ENCODE results near the gene BRAF. TPM values are rescaled to one million over a fixed set of nuclear protein-coding genes. Genes with fewer than 3 reads are reported as not detected.

BRAF gene
- total RNA-seq, 2 donors from 2014 or later = 19.8 to 24.7 TPM

- no peak for DNase-seq
Measured at GRCh38 chr7:140684066-140684950, 240.4 kb downstream of the BRAF start.

GRCh38 chr7:140683657-140684056 is 241.1 kb downstream of the BRAF start:
- H3K36me3 ChIP-seq = no peaks in the 10 kb centered on the region
- intact Hi-C loops (cut with DNase I) = no loop called here
- DNase-seq = no peak

More at GRCh38 chr7:140684066-140684950, 240.4 kb downstream of the BRAF start:
- Histone ChIP-seq H3K27ac (no peak overlapping the region), H3K27me3 (no peaks in the 10 kb centered on the region), H3K9ac (ENCODE audit: low read depth in 2 of 2, low read length in 2 of 2) (no peak overlapping the region), H3K4me3 (no peak overlapping the region), H3K36me3 (no peaks in the 10 kb centered on the region), H3K9me3 (no peaks in the 10 kb centered on the region), H3K4me1 (no peaks in the 10 kb centered on the region)
- TF ChIP-seq CTCF (IDR thresholded peaks at IDR 0.05) = no peak
- intact Hi-C loops (cut with DNase I) = no loop called here

GRCh38 chr7:140681766-140682165 is 243.0 kb downstream of the BRAF start:
- DNase-seq = no peak

More at GRCh38 chr7:140683657-140684056, 241.1 kb downstream of the BRAF start:
- Histone ChIP-seq H3K9ac (ENCODE audit: low read depth in 2 of 2, low read length in 2 of 2) (no peak overlapping the region), H3K27ac (no peak overlapping the region), H3K4me3 (no peak overlapping the region), H3K9me3 (no peaks in the 10 kb centered on the region), H3K27me3 (no peaks in the 10 kb centered on the region), H3K4me1 (no peaks in the 10 kb centered on the region)
- TF ChIP-seq CTCF (IDR thresholded peaks at IDR 0.05) = no peak

GRCh38 chr7:140680886-140681285 is 243.8 kb downstream of the BRAF start:
- no peak for TF ChIP-seq CTCF (IDR thresholded peaks at IDR 0.05)
- intact Hi-C loops (cut with DNase I) = no loop called here
- no peak for DNase-seq
- Histone ChIP-seq H3K27ac (no peak overlapping the region), H3K4me3 (no peak overlapping the region), H3K27me3 (no peaks in the 10 kb centered on the region), H3K36me3 (no peaks in the 10 kb centered on the region), H3K4me1 (no peaks in the 10 kb centered on the region), H3K9me3 (no peaks in the 10 kb centered on the region), H3K9ac (ENCODE audit: low read depth in 2 of 2, low read length in 2 of 2) (no peak overlapping the region)

More at GRCh38 chr7:140681766-140682165, 243.0 kb downstream of the BRAF start:
- Histone ChIP-seq H3K9me3 (no peaks in the 10 kb centered on the region), H3K27me3 (no peaks in the 10 kb centered on the region), H3K9ac (ENCODE audit: low read depth in 2 of 2, low read length in 2 of 2) (no peak overlapping the region), H3K27ac (no peak overlapping the region), H3K4me3 (no peak overlapping the region), H3K36me3 (no peaks in the 10 kb centered on the region), H3K4me1 (no peaks in the 10 kb centered on the region)
- intact Hi-C loops (cut with DNase I) = no loop called here
- TF ChIP-seq CTCF (IDR thresholded peaks at IDR 0.05) = no peak

- Histone ChIP-seq H3K4me1 (peaks cover 14% of the 10 kb centered on the region), H3K9me3 (no peaks in the 10 kb centered on the region), H3K4me3 (no peak overlapping the region), H3K9ac (ENCODE audit: low read depth in 2 of 2, low read length in 2 of 2) (no peak overlapping the region), H3K27ac (no peak overlapping the region), H3K27me3 (no peaks in the 10 kb centered on the region), H3K36me3 (no peaks in the 10 kb centered on the region)
- intact Hi-C loops (cut with DNase I) = loop anchor here (10.0 kb wide), 1 partner anchor 306 kb away; no protein-coding TSS in a partner anchor
- no peak for TF ChIP-seq CTCF (IDR thresholded peaks at IDR 0.05)
- no peak for DNase-seq
Measured at GRCh38 chr7:140679186-140679585, 245.5 kb downstream of the BRAF start.
